HG03103 (cell line): ENCODE measurements around the gene SOX8.
"Not testable (repeated sequence)": the region's sequence is repeated elsewhere in the genome, so short reads cannot be mapped to it uniquely, and the experiment has no call there.

ENCODE experiments used
- ATAC-seq: cut with Tn5 transposase; IDR thresholded peaks from one replicate; pipeline ENCODE4 v1.9.1; 2021; ENCODE audit warnings: low read depth; ENCODE audit not compliant: unreplicated experiment

The SOX8 gene

DNA sequence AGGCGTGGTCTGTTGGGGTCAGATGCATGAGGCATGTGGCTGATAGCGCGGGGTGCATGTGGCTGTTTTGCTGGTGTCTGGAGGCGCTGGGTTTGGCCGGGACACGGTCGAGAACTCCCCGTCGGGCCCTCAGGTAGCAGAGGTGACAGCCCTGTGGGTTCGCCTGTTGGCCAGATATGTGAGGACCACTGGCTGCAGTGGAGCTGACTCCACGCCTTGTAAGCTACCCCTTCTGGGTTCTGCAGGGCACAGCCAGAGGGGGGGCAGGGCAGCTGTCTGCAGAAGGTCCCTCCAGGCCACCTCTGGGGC lies 38.5 kb downstream of the SOX8 start:
- no peak for ATAC-seq

DNA sequence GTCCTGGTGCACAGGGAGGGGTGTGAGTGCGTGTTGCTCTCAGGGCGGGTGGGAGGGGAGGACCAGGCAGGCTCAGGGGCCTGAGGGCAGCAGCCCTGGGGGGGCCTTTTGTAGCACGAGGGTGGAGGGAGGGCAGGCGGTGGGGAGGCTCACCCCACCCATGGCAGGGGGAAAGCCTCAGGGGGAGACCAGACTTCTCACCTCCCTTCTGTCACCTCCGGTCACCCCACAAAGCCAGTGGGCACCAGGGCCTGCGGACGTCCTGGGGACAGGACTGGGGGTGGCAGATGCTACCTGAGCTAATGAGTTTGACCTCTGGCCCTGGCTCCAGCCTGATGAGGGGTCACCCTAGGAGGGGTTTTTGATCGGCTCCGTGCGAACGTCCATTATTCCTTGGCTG lies 39.0 kb downstream of the SOX8 start:
- ATAC-seq, result no peak

DNA sequence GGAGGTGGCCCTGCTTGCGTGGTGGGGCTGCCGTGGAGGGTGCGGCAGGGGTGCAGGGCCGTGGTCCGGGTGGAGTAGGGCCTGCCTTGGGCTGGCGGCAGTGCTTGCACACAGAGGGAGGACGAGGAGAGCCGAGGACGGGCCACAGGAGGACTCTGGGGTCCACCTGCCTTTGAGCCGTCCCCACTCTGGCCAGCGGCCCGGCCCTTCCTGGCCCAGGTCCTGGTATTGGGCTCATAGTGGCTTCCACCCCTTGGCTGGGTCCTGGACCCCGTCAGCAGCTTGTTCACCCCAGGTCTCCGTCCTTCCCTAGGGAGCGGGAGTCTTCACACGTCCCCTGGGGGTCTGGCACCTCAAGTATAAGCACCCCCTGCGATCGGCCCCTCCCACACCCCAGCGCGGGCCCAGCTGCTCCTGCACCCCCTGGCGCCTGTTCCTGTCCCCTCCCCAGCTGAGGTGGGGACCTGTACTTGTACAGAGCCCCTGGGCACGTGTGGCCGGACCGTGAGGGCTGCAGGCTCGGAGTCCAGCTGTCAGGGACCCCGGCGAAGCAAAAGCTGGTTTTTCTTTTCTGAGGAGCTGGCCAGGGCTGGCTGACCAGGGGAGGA lies 40.1 kb downstream of the SOX8 start:
- ATAC-seq, result no peak

DNA sequence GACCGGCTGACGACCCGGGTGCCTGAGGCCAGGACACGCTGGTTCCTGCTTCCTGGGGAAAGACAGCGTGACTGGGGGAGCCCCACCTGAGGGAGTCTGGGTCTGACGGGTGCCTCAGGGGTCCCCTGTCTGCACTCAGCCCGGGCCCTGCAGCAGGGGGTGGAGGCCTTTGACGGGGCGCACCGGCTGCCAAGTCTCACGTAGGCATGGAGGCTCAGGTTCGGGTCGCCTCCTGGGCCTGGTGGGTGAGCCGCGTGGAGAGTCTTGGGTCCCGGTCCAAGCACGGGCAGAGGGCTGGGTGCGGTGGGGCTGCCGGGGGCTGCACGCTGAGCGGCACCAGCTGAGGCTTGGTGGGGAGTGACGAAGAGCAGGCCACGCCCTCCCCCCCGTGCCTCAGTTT lies 40.9 kb downstream of the SOX8 start:
- ATAC-seq, result no peak

DNA sequence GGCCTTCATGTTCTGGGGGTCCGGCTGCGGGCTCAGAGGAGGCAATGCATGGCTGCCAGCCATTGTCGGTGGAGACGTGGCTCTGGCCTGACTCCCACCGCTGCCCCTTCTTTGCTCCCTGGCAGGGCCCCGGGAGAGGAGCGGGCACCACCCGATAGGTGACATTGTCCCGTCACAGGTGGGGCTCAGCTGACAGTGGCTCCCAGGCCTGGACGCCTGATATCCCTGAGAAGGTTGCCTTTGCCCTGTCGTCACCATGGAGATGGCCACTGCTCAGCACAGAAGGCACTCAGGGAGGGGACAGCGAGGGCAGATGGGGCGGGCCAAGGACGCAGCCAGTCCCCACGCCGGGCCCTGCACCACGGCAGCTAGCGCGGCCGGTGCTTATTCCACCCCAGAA lies 42.6 kb downstream of the SOX8 start:
- no peak for ATAC-seq

DNA sequence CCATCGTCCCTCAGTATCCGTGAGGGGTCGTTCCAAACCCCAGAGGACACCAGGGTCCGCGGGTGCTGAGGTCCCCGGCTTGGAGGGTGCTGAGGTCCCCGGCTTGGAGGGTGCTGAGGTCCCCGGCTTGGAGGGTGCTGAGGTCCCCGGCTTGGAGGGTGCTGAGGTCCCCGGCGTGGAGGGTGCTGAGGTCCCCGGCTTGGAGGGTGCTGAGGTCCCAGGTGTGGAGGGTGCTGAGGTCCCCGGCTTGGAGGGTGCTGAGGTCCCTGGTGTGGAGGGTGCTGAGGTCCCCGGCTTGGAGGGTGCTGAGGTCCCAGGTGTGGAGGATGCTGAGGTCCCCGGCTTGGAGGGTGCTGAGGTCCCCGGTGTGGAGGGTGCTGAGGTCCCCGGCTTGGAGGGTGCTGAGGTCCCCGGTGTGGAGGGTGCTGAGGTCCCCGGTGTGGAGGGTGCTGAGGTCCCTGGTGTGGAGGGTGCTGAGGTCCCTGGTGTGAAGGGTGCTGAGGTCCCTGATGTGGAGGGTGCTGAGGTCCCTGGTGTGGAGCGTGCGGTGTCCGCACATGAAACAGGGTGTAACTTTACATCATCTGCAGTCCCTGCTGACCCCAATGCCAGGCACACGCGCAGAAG lies 43.7 kb downstream of the SOX8 start:
- not testable (repeated sequence) for ATAC-seq

DNA sequence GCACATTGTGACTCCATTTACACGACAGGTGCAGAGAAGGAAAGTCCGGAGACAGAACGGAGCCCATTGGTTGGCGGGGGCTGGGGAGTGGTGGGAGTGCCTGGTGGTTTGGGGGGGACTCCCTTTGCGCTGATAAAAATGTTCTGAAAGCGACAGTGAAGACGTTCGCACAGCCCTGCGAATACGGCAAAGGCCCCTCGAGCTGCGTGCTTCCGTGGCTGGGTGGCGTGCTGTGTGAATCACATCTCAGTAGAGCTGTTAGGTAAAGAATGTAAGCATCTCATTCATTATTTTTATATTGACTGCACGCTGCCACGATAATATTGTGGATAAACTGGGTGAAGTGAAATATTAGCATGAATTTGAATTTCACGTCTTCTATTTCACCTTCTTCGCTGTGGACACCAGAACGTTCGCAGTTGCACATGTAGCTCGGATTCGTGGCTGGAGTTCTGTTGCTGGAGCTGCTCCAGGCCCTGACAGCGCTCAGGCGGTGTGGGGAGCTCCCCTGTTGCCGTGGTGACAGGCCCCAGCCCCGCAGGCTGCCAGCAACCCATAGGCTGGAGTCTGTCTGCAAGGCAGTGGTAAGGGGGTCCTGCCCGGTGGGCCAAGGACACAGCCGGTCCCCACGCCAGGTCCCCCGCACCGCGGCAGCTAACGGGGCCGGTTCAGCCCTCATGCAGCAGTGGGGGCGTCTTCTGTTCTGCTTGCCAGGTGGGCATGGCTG lies 44.6 kb downstream of the SOX8 start:
- no peak for ATAC-seq

DNA sequence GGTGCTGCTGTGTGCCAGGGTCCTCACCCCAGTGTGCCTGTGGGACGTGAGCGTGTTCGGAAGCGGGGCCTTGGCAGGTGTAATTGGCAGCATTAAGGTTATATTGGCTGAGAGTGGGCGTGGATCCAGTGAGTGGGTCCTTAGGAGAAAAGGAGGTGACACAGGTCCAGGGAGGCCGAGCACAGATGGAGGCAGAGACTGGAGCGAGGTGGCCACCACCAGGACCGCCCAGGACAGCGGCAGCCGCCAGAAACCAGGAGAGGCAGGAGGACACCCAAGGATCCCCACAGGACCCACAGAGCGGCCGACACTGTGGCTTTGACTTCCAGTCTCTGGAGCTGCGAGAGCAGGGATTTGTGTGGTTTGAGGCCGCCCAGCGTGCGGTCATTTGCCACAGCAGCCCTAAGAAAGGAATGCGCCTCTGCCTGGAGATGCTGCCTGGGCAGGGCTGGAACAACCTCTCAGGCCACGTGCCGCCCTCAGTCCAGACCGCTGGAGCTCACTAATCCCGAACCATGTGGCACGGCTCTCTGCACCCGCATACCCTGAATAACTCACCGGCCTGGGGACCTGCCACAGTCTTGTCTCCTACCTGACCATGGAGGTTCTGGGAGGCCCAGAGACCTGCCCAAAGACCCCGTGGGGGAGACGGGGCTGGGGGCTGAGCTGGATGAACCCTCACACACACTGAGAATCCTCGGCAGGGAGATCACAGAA lies 45.4 kb downstream of the SOX8 start:
- no peak for ATAC-seq

DNA sequence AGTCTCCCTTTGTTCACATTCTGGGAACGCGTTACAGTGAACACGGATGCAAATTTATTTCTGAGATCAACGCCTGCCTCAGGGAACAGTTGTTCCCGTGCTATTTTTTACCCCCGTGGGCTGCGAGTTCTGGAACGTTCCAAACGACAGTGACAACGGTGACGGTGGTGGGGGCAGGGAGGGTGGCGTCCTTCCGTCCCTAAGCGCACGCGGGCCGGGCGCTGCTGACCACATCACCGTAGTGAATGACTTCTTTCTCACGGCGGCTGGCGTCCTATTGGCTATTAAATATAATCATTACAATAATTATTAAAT lies 45.9 kb downstream of the SOX8 start:
- no peak for ATAC-seq

DNA sequence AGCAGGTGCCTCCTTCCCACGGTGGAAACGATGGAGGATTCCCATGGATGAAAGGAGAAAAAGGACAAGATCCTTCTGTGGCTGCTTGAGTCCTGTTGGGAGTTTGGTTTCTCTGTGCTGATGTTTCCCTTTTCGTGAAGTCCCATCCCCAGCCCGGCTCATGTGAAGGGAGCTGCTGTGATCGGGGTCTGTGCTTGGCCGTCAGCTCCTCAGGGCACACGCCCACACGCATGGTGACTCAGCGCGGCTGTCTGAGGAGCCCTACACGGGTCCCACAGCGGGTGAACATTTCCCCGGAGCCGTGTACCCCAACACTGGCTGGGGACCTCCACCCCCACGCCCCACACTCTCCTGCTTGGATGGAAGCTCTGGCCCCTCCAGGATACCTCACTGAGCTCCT lies 46.5 kb downstream of the SOX8 start:
- ATAC-seq, result no peak

DNA sequence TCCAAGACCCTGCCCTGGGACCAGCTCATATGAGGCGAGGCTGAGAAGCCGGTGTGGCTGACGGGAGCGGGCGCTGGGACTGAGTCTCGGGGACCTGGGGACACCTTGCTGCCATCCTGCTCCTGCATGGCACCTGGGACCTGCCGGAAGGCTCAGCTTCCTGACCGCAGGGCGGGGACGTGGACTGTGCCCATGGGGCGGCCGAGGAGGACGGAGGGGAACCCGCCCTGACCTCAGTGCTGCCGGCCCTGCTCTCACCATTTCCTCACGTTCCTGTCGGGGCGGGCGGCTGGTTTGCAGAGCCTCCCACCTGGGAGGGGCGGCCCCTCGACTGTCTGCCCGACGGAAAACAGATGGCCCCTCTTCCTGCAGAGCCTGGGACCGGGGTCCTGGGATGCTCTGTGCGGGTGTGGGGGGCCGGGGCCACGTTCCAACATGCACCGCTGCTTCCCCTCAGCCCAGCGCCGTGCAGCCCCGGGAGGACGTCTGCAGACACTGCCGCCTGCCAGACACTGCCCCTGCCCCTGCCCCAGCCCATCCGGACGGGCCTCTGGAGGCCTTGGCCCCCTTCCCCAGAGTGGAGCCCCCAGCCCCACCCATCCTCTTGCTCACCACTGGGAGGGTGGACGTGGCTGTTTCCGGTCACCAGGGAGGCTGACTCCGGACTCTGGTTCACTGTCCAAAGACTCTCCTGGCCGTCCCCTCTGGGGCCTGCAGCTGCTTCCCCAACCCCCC lies 47.1 kb downstream of the SOX8 start:
- ATAC-seq, result no peak

DNA sequence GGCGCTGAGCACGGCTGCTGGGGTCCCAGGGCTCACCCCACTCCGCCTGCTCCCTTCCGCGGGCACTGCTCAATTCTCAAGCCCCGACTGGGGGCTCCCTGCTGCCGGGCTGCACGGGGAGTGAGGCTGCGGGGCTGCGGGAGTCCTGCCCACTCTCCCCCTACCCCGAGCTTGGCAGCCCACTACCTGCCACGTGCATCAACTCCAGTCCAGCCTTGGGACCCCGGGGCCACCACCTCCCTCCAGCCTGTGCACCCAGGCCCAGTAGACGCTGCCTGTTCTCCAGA lies 47.6 kb downstream of the SOX8 start:
- no peak for ATAC-seq

DNA sequence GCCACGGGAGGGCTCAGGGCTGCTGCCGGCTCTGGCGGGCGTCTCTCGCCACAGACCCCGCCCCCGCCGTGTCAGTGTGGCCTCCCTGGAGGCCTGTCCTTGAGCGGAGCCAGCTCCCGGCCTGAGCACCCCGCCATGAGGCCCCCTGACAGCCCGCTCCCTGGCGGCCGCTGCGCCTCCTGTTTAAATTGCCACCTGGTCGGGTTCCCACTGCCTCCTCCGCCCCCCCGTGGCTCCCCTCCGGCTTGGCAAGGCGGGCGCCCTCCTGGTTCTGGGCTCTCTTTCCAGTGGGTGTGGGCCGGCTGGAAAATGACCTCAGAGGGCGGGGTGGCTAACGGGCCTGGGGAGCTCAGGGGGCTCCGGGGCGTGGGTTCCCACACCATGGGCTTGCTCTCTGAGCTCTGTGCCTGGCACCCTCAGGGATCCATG lies 48.9 kb downstream of the SOX8 start:
- no peak for ATAC-seq

DNA sequence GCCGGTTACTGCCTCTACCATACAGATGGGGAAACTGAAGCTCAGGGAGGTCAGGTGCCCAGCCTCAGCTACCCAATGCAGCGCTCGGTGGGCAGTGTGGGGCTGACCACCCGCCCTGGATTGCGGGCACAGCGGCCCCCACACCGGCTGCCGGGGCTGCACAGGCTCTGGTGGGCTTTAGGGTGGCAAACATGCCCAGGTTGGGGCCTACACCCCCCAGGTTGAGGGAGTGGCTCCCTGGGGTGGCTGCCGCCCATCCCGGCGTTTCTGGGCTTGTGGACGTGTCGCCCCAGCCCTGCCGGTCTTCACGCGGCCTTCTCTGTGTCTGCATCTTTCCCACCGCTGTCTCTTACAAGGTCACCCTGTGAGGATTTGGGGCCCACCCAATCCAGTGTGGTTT lies 50.1 kb downstream of the SOX8 start:
- no peak for ATAC-seq

DNA sequence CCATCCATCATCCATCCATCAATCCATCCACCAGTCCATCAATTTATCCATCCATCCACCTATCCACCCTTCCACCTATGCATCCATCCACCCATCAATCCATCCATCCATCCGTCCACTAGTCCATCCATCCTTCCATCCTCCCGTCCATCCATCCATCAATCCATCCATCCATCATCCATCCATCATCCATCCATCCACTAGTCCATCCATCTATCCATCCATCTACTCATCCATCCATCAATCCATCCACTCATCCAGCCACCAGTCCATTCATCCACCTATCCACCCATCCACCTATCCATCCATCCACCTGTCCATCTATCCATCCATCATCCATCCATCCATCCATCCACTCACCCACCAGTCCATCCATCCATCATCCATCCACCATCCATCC lies 51.0 kb downstream of the SOX8 start:
- ATAC-seq, result no peak

DNA sequence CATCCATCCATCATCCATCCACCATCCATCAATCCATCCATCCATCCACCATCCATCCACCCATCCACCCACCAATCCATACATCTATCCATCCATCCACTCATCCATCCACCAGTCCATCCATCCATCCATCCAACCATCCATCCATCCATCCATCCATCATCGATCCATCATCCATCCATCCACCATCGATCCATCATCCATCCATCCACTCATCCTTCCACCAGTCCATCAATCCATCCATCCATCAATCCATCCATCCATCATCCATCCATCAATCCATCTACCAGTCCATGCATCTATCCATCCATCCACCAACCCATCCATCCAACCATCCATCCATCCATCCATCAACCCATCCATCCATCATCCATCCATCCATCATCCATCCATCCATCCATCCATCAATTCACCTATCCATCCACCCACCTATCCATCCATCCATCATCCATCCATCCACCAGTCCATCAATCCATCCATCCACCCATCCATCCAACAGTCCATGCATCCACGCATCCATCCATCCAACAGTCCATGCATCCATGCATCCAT lies 51.6 kb downstream of the SOX8 start:
- no peak for ATAC-seq

DNA sequence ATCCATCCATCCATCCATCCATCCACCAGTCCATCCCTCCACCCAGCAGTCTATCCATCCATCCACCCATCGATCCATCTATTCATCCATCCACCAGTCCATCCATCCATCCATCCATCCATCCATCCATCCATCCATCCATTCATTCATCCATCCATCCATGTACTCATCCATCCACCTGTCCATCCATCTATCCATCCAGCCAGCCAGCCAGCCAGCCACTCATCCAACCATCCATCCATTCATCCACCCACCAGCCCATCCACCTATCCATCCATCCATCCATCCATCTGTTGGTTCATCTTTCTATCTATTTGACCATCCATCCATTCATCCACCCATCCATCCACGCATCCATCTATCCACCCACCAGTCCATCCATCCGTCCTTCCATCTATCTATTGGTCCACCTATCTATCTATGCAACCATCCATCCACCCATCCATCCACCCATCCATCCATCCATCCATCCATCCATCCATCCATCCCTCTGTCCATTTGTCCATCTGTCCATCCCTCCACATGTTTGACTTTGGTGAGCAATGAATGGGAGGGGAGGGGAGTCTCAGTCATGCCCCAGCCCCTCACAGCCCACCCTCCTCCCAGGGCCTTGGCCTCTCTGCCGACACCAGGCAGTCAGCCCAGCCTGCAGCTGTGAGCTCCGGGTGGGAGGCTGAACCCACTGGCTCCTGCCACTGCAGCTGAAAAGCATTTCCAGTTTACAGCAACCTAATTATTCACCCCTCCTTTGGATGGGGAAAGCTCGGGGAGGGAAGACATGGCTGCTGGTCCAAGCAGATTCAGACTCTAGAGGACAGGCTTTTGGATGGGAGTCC lies 52.9 kb downstream of the SOX8 start:
- no peak for ATAC-seq

DNA sequence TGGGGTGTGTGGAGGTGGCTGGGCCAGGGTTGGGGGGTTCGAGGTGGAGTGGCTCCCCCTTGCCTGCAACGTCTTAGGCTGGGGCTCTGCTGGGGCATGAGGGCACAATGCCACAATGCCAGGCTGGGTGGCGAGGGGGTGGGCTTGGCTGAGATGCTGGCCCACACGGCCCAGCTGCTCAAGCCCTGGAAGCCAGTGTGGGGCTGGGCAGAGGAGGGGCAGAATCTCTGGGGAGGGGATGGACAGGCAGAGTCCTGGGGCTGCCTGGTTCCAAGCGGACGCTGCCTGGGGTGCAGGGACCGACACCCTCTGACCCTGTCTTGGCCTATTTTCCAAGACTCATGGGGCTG lies 53.5 kb downstream of the SOX8 start:
- ATAC-seq, result no peak

DNA sequence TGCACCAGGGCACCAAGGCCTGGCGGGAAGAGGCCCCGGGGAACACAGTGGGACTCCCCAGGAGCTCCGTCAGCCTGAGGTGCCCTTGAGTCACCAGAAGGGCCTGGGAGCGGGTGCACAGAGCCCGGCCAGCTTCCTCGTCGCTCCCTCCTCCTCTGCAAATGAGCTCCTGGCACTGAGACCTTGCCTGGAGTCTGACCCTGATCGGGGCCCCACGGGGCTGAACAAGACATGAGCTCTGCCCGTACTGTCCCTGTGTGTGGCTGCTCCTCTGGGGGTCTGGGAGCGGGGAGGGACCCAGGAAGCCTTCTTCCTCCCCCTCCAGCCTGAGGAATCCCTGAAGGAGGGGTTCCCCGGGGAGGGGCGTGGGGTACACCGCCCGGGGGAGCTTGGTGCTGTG lies 54.6 kb downstream of the SOX8 start:
- ATAC-seq, result no peak
